Measurements from ENCODE around the gene MATN3.

Gene MATN3, protein sequence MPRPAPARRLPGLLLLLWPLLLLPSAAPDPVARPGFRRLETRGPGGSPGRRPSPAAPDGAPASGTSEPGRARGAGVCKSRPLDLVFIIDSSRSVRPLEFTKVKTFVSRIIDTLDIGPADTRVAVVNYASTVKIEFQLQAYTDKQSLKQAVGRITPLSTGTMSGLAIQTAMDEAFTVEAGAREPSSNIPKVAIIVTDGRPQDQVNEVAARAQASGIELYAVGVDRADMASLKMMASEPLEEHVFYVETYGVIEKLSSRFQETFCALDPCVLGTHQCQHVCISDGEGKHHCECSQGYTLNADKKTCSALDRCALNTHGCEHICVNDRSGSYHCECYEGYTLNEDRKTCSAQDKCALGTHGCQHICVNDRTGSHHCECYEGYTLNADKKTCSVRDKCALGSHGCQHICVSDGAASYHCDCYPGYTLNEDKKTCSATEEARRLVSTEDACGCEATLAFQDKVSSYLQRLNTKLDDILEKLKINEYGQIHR

DNA sequence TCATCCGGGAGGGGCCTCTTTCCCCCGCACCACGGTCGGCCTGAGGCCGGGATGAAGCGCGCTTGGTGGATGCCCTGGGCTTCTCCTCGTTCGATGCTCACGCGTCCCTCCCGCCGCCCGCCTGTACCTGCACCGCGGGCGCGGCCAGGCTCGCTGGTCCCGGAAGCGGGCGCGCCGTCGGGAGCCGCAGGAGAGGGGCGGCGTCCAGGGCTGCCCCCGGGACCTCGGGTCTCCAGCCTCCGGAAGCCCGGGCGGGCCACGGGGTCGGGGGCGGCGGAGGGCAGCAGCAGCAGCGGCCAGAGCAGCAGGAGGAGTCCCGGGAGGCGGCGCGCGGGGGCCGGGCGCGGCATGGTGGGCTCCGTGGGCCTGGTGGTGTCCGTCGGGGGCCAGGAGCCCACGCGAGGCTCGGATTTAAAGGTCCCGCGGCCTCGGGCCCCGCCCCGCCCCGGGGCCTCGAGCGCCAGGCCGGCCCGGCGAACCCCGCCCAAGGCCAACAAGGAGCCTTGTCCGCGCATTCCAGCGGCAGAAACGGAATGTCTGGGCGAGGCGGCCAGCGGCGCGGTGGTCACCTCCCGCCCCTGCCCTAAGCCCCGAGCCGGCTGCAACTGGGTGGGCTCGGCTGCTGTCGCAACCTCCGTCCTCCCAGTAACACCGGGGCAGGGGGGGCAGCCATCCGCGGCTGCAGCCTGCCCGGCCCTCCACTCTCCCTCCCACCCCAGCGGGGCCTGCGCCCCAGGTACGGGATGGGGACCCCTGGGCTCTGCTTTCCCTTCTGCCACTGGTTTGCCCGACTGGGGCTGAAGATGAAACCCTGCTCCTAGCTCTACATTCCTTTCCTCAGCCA is at the start of gene MATN3:
MATN3 (minus strand) TSS at position 387 of the 844 bp plus-strand sequence; CDS start at position 350, 37 bp downstream.
- TF ChIP-seq, protein P1, sequence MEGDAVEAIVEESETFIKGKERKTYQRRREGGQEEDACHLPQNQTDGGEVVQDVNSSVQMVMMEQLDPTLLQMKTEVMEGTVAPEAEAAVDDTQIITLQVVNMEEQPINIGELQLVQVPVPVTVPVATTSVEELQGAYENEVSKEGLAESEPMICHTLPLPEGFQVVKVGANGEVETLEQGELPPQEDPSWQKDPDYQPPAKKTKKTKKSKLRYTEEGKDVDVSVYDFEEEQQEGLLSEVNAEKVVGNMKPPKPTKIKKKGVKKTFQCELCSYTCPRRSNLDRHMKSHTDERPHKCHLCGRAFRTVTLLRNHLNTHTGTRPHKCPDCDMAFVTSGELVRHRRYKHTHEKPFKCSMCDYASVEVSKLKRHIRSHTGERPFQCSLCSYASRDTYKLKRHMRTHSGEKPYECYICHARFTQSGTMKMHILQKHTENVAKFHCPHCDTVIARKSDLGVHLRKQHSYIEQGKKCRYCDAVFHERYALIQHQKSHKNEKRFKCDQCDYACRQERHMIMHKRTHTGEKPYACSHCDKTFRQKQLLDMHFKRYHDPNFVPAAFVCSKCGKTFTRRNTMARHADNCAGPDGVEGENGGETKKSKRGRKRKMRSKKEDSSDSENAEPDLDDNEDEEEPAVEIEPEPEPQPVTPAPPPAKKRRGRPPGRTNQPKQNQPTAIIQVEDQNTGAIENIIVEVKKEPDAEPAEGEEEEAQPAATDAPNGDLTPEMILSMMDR (IDR thresholded peaks at IDR 0.05; ENCODE audit: low read depth, low read length), result no peak
- peak within 1 kb of the TSS; percentile 49 for H3K4me3 ChIP-seq (ENCODE audit: low read depth, low read length)

DNA sequence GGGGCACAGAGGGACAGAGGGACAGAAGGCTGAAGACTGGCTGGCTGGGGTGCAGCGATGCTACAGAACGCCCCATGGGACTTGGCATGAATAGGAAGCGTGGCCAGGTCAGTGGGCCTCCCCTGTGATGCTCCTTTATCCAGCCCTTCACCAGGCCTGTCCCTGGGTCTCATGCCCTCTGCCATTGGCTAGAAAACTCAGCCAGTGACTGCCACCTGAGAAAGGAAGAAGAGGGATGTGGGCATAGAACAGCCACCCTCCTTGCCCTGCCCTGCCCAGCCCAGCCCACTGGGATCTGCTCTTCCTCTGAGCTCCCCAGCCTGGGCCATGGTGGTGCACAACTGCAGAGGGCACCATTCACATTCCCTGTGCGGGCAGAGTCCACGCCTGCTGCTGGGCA is 49.5 kb upstream of the MATN3 start:
- TF ChIP-seq, protein P1 (IDR thresholded peaks at IDR 0.05; ENCODE audit: low read depth, low read length), result no peak
- H3K4me3 ChIP-seq (ENCODE audit: low read depth, low read length), result no peak overlapping the region

DNA sequence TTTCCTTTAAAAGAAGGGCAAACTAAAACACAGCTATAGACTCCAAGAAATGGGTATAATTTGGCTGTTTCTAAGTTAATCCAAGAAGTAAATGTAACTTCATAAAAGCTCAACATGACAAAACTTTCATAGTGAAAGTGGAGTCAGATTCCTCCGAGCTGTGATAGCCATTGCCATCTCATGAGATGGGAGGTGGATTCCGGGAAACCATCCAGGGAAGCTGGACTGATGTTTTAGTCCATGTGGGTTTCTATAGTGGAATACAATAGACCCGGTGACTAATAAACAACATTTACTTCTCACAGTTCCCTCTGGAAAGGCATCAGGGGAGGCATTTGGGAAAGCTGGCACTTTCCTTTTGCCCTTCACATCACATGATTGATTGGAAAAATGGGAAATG is 49.0 kb upstream of the MATN3 start:
- no peak overlapping the region for H3K4me3 ChIP-seq (ENCODE audit: low read depth, low read length)
- TF ChIP-seq, protein P1 (IDR thresholded peaks at IDR 0.05; ENCODE audit: low read depth, low read length), result no peak

DNA sequence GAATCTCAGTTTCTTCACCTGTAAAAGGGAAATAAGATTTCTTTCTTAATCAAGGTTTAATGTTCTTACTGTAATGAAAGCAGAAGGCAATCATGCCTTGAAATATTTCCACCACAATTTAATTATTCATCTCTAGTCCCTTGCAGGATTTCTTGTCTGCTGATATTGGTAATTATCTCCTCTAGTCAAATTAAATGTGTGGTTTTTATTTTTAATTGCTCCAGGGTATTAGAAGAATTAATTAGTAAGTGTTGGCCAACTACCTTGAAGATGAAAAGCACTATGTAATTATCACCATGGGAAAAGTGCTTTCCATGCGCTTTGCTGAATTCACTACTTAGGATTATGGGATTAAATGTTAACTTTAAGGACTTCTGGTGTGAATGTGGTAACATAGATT is 47.6 kb upstream of the MATN3 start:
- no peak overlapping the region for H3K4me3 ChIP-seq (ENCODE audit: low read depth, low read length)
- TF ChIP-seq, protein P1 (IDR thresholded peaks at IDR 0.05; ENCODE audit: low read depth, low read length), result no peak

DNA sequence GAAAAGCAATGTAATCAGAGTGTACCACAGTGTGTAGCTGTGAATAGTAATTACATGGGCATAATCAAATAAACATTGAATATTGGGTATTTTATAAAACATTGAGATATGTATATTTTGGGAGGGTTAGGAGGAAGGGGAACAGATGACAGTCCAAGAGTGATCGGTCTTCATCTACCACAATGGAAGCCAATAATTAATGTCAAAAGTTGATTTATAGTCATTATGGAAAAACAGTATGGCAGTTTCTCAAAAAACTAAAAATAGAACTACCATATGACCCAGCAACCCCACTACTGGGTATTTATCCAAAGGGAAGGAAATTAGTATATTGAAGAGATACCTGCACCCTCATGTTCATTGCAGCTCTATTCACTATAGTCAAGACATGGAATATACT is 44.8 kb upstream of the MATN3 start:
- TF ChIP-seq, protein P1 (IDR thresholded peaks at IDR 0.05; ENCODE audit: low read depth, low read length), result no peak
- no peak overlapping the region for H3K4me3 ChIP-seq (ENCODE audit: low read depth, low read length)

DNA sequence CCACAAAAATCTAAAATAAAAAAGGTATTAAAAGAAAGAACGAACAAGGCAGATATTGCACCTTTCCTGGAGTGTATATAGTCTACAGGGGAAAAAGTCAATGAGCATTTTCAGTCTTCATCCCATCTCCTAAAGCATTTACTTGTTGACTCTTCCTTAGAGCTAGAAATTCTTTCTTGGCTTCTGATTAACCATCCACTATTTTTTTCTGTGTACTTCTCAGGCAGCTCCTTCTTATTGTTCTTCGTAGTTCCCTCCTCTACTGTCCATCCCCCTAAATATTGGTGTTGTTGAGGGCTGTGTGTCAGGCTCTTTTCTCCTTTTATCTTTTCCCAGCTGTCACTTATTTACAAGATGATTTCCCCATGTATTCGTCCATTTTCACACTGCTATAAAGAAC is 42.5 kb upstream of the MATN3 start:
- no peak overlapping the region for H3K4me3 ChIP-seq (ENCODE audit: low read depth, low read length)
- TF ChIP-seq, protein P1 (IDR thresholded peaks at IDR 0.05; ENCODE audit: low read depth, low read length), result no peak

All from WI38 (cell line).